GM23248 (cell line): ENCODE measurements around the gene CD72. TPM values are rescaled to one million over a fixed set of nuclear protein-coding genes. Genes with fewer than 3 reads are reported as not detected.
A peak's percentile ranks its signal among the peaks of the same experiment; 100 is the strongest.
"Not testable (repeated sequence)": the region's sequence is repeated elsewhere in the genome, so short reads cannot be mapped to it uniquely, and the experiment has no call there.

Source experiments
- DNase-seq: peaks from one replicate; pipeline ENCODE4 v3.0.0-alpha.2; 2015
- H2AFZ ChIP-seq: fragments of 200-600 bp; sonication (generic); 2 replicates; pipeline ENCODE4 v1.6.1; 2016; ENCODE audit warnings: antibody characterized with exemption
- H3F3A ChIP-seq: fragments of 200-600 bp; sonication (generic); 2 replicates; pipeline ENCODE4 v1.6.1; 2016; ENCODE audit warnings: mild to moderate bottlenecking, antibody characterized with exemption, mixed run types; ENCODE audit not compliant: insufficient read depth
- H3K27ac ChIP-seq: fragments of 200-600 bp; sonication (generic); 2 replicates; pipeline ENCODE4 v1.5.1; 2016; ENCODE audit warnings: mild to moderate bottlenecking
- H3K27me3 ChIP-seq: fragments of 200-600 bp; sonication (generic); replicated peaks from 2 replicates; pipeline ENCODE4 v1.6.1; 2016; ENCODE audit warnings: mild to moderate bottlenecking; ENCODE audit not compliant: insufficient read depth
- H3K36me3 ChIP-seq: fragments of 200-600 bp; sonication (generic); 2 replicates; pipeline ENCODE4 v1.6.1; 2016; ENCODE audit warnings: low read depth, mild to moderate bottlenecking
- H3K4me1 ChIP-seq: fragments of 200-600 bp; sonication (generic); 2 replicates; pipeline ENCODE4 v1.6.1; 2016; ENCODE audit warnings: mild to moderate bottlenecking; ENCODE audit not compliant: insufficient read depth
- H3K4me2 ChIP-seq: fragments of 200-600 bp; sonication (generic); one replicate; pipeline ENCODE4 v1.6.1; 2016; ENCODE audit warnings: mild to moderate bottlenecking; ENCODE audit not compliant: unreplicated experiment
- H3K4me3 ChIP-seq: fragments of 200-600 bp; sonication (generic); 2 replicates; pipeline ENCODE4 v1.5.1; 2016; ENCODE audit warnings: mild to moderate bottlenecking
- H3K79me2 ChIP-seq: fragments of 200-600 bp; sonication (generic); 2 replicates; pipeline ENCODE4 v1.6.1; 2016; ENCODE audit warnings: mild to moderate bottlenecking; ENCODE audit not compliant: insufficient read depth
- H3K9ac ChIP-seq: fragments of 200-600 bp; sonication (generic); 2 replicates; pipeline ENCODE4 v1.6.1; 2016; ENCODE audit warnings: mild to moderate bottlenecking
- H3K9me2 ChIP-seq: fragments of 200-600 bp; sonication (generic); 2 replicates; pipeline ENCODE4 v1.6.1; 2016; ENCODE audit warnings: mixed run types, mild to moderate bottlenecking, moderate library complexity; ENCODE audit not compliant: insufficient read depth
- H3K9me3 ChIP-seq: fragments of 200-600 bp; sonication (generic); one replicate; pipeline ENCODE4 v1.6.1; 2017; ENCODE audit warnings: low read depth
- H4K20me1 ChIP-seq: fragments of 200-600 bp; sonication (generic); 2 replicates; pipeline ENCODE4 v1.6.0; 2016; ENCODE audit not compliant: insufficient read depth
- EZH2 ChIP-seq: fragments of 200-600 bp; sonication (generic); IDR thresholded peaks from 2 replicates; pipeline ENCODE4 v1.6.1; 2018; ENCODE audit warnings: antibody characterized with exemption, mild to moderate bottlenecking; ENCODE audit not compliant: insufficient read depth, poor library complexity, severe bottlenecking
- EZH2phosphoT487 ChIP-seq: fragments of 200-600 bp; sonication (generic); IDR thresholded peaks from 2 replicates; pipeline ENCODE4 v1.6.1; 2018; ENCODE audit warnings: antibody characterized with exemption, moderate library complexity, mild to moderate bottlenecking, low read depth; ENCODE audit not compliant: insufficient read depth
- WGBS, 2 experiments: methylation state at CpG; one replicate each; pipeline ENCODE4 v1.1.6; 2015 to 2017; ENCODE audit warnings: low lambda C conversion rate in 2 of 2, low coverage in 1 of 2; ENCODE audit errors: missing lambda C conversion rate in 2 of 2; 5-methylcytosine and 5-hydroxymethylcytosine counted together
- in situ Hi-C: fragments of 300-500 bp; cut with MboI; formaldehyde crosslinking; loops from 2 replicates; pipeline ENCODE4 v1.15.0; 2020
- polyA plus RNA-seq: library from polyadenylated mRNA; unstranded; fragments of >200 nt; fragmentation: Nextera tagmentation; extraction: Ambion mirVana; gene quantifications from 2 replicates; pipeline ENCODE4 v1.2.1, GENCODE V29; 2016
- total RNA-seq: library from RNA; depleted of rRNA; stranded (reverse); fragments of >200 nt; shearing (Covaris generic); gene quantifications from 2 replicates; pipeline ENCODE4 v1.2.3, GENCODE V29; 2014

CD72 gene
- total and polyA plus RNA-seq, 2 experiments from 2014 or later: 1.6 to 3.9 TPM

- no peak overlapping the region for H3K9ac ChIP-seq
- no peak for DNase-seq
- no peaks in the 10 kb centered on the region for H3K9me3 ChIP-seq
- no peaks in the 10 kb centered on the region for H4K20me1 ChIP-seq
- no peaks in the 10 kb centered on the region for H3K36me3 ChIP-seq
- H3K4me1 ChIP-seq: peaks cover 29% of the 10 kb centered on the region
- H2AFZ ChIP-seq: no peak overlapping the region
- no peaks in the 10 kb centered on the region for H3K9me2 ChIP-seq
- 96% methylated on average over 12 of the region's 12 CpGs for WGBS, 2 experiments
- 0 out of 2 replicates have a peak, but pooled peaks cover 5% of the 10 kb centered on the region for H3K79me2 ChIP-seq
- H3K4me3 ChIP-seq: no peak overlapping the region
- no peak overlapping the region for H3K4me2 ChIP-seq
- H3K27ac ChIP-seq: no peak overlapping the region
- no peaks in the 10 kb centered on the region for H3K27me3 ChIP-seq
- in situ Hi-C loops: no loop called here
- TF ChIP-seq EZH2phosphoT487: no peak
- no peak for TF ChIP-seq EZH2
- peaks cover 26% of the 10 kb centered on the region for H3F3A ChIP-seq
These were observed 24.8 kb upstream of the CD72 start for GRCh38 chr9:35643046-35643445.

GRCh38 chr9:35641478-35641877 is 23.3 kb upstream of the CD72 start:
- in situ Hi-C loops: not testable (repeated sequence)

GRCh38 chr9:35640431-35640830 is 22.2 kb upstream of the CD72 start:
- not testable (repeated sequence) for H3K4me3 ChIP-seq, H3K9ac ChIP-seq
- 90 to 93% methylated on average over 15 of the region's 15 CpGs for WGBS, 2 experiments

More at GRCh38 chr9:35641478-35641877, 23.3 kb upstream of the CD72 start:
- not testable (repeated sequence) for H3K79me2 ChIP-seq, H3K36me3 ChIP-seq, H3K9ac ChIP-seq, DNase-seq, H2AFZ ChIP-seq, H4K20me1 ChIP-seq, H3K4me3 ChIP-seq, H3K27ac ChIP-seq, H3K27me3 ChIP-seq, H3K9me2 ChIP-seq, H3K9me3 ChIP-seq, H3K4me2 ChIP-seq
- H3F3A ChIP-seq: peaks cover 21% of the 10 kb centered on the region
- 92 to 93% methylated on average over 3 of the region's 3 CpGs for WGBS, 2 experiments
- H3K4me1 ChIP-seq: peaks cover 35% of the 10 kb centered on the region

GRCh38 chr9:35639631-35640030 is 21.4 kb upstream of the CD72 start:
- Histone ChIP-seq H3K27ac (no peak overlapping the region), H3K27me3 (no peaks in the 10 kb centered on the region), H3K4me1 (peaks cover 21% of the 10 kb centered on the region), H2AFZ (no peak overlapping the region), H3K36me3 (no peaks in the 10 kb centered on the region), H3K79me2 (no peaks in the 10 kb centered on the region), H4K20me1 (no peaks in the 10 kb centered on the region), H3F3A (peaks cover 10% of the 10 kb centered on the region), H3K4me3 (no peak overlapping the region), H3K9me2 (no peaks in the 10 kb centered on the region), H3K9me3 (no peaks in the 10 kb centered on the region), H3K4me2 (no peak overlapping the region), H3K9ac (no peak overlapping the region)
- WGBS, 2 experiments: 84 to 97% methylated on average over 1 of the region's 1 CpG
- in situ Hi-C loops: no loop called here
- no peak for TF ChIP-seq EZH2phosphoT487
- TF ChIP-seq EZH2: no peak
- DNase-seq: no peak

More at GRCh38 chr9:35640431-35640830, 22.2 kb upstream of the CD72 start:
- Histone ChIP-seq H3F3A (peaks cover 18% of the 10 kb centered on the region), H3K4me1 (peaks cover 27% of the 10 kb centered on the region)
- H3K27ac ChIP-seq, H3K36me3 ChIP-seq, H3K27me3 ChIP-seq, H3K79me2 ChIP-seq, H4K20me1 ChIP-seq, H3K9me2 ChIP-seq, H2AFZ ChIP-seq, H3K4me2 ChIP-seq, in situ Hi-C loops, DNase-seq, H3K9me3 ChIP-seq: not testable (repeated sequence)

- H3K4me3 ChIP-seq, H3K27me3 ChIP-seq, H2AFZ ChIP-seq, in situ Hi-C loops, H4K20me1 ChIP-seq, H3K9ac ChIP-seq, H3K79me2 ChIP-seq, H3K36me3 ChIP-seq, DNase-seq, H3K9me3 ChIP-seq, H3K27ac ChIP-seq, H3K9me2 ChIP-seq, H3K4me2 ChIP-seq, H3F3A ChIP-seq: not testable (repeated sequence)
- peaks cover 18% of the 10 kb centered on the region for H3K4me1 ChIP-seq
- WGBS, 2 experiments: 55 to 74% methylated on average over 1 of the region's 1 CpG
These were observed 21.0 kb upstream of the CD72 start for GRCh38 chr9:35639225-35639624.

- H3K36me3 ChIP-seq, H3K79me2 ChIP-seq, H3K9me3 ChIP-seq, H3K4me3 ChIP-seq, H3K9ac ChIP-seq, H3K27ac ChIP-seq, DNase-seq, H3K27me3 ChIP-seq, in situ Hi-C loops, H3F3A ChIP-seq, H2AFZ ChIP-seq, H3K4me2 ChIP-seq, H3K9me2 ChIP-seq, H4K20me1 ChIP-seq: not testable (repeated sequence)
- H3K4me1 ChIP-seq: peaks cover 13% of the 10 kb centered on the region
- WGBS, 2 experiments: 85 to 92% methylated on average over 7 to 8 of the region's 8 CpGs
These were observed 20.5 kb upstream of the CD72 start for GRCh38 chr9:35638751-35639150.

GRCh38 chr9:35637427-35637955 is 19.3 kb upstream of the CD72 start:
- H3K36me3 ChIP-seq, H3F3A ChIP-seq, H4K20me1 ChIP-seq, H3K79me2 ChIP-seq, H3K9me3 ChIP-seq, in situ Hi-C loops, H3K9me2 ChIP-seq, H3K27me3 ChIP-seq, H3K4me2 ChIP-seq, H2AFZ ChIP-seq, H3K27ac ChIP-seq, H3K9ac ChIP-seq, H3K4me3 ChIP-seq: not testable (repeated sequence)
- 57 to 62% methylated on average over 9 of the region's 9 CpGs for WGBS, 2 experiments
- peak; percentile 37 for DNase-seq
- peaks cover 11% of the 10 kb centered on the region for H3K4me1 ChIP-seq
